IgD-negative memory B cell (primary cell): ENCODE measurements around the gene SLC9B2. TPM values are rescaled to one million over a fixed set of nuclear protein-coding genes. Genes with fewer than 3 reads are reported as not detected.
A peak's percentile ranks its signal among the peaks of the same experiment; 100 is the strongest.
"Not testable (repeated sequence)": the region's sequence is repeated elsewhere in the genome, so short reads cannot be mapped to it uniquely, and the experiment has no call there.

Experiments used
- H3K27ac Mint-ChIP-seq, 3 donors: one replicate each; pipeline ENCODE4 v1.8.0; 2020 to 2022; ENCODE audit warnings: mild to moderate bottlenecking in 3 of 3, mixed read lengths in 3 of 3, moderate library complexity in 1 of 3
- H3K27me3 Mint-ChIP-seq: one replicate; pipeline ENCODE4 v1.8.0; 2021; ENCODE audit warnings: mixed read lengths
- H3K36me3 Mint-ChIP-seq: one replicate; pipeline ENCODE4 v1.8.0; 2020; ENCODE audit warnings: mild to moderate bottlenecking, mixed read lengths
- H3K4me1 Mint-ChIP-seq, 3 donors: one replicate each; pipeline ENCODE4 v1.8.0; 2020 to 2022; ENCODE audit warnings: mixed read lengths in 3 of 3, mild to moderate bottlenecking in 1 of 3
- H3K4me3 Mint-ChIP-seq, 4 donors: one replicate each; pipeline ENCODE4 v1.8.0; 2020 to 2022; ENCODE audit warnings: mild to moderate bottlenecking in 4 of 4, mixed read lengths in 4 of 4, moderate library complexity in 3 of 4
- H3K9me3 Mint-ChIP-seq, 3 donors: one replicate each; pipeline ENCODE4 v1.8.0; 2020 to 2021; ENCODE audit warnings: mixed read lengths in 3 of 3, mild to moderate bottlenecking in 1 of 3
- polyA plus RNA-seq: library from polyadenylated mRNA; unstranded; fragments of 300-500 nt; fragmentation: Illumina TruSeq; gene quantifications from one replicate; pipeline ENCODE4 v1.2.3, GENCODE V29; 2021

SLC9B2 gene
- polyA plus RNA-seq, 1 donor from 2014 or later: 21.4 TPM

- H3K9me3 Mint-ChIP-seq: no peaks in the 10 kb centered on the region
- H3K36me3 Mint-ChIP-seq: peaks cover 2% of the 10 kb centered on the region
- H3K4me3 Mint-ChIP-seq: peak overlapping the region in 3 of 4 donors; percentile 91 to 97 (median 94)
- no peaks in the 10 kb centered on the region for H3K27me3 Mint-ChIP-seq
- H3K27ac Mint-ChIP-seq: peak overlapping the region in 2 of 3 donors; percentile 97 to 98
- peaks cover 15 to 25% (median 18%) of the 10 kb centered on the region in 3 donors for H3K4me1 Mint-ChIP-seq
Measured at GRCh38 chr4:103018391-103019307, 57.9 kb downstream of the SLC9B2 start.

GRCh38 chr4:103012551-103012950 is 64.0 kb downstream of the SLC9B2 start:
- H3K27me3 Mint-ChIP-seq: no peaks in the 10 kb centered on the region
- no peak overlapping the region for H3K27ac Mint-ChIP-seq
- peaks cover 0 to 2% (median 0%) of the 10 kb centered on the region in 3 donors for H3K4me1 Mint-ChIP-seq
- H3K9me3 Mint-ChIP-seq: no peaks in the 10 kb centered on the region
- H3K4me3 Mint-ChIP-seq: no peak overlapping the region
- H3K36me3 Mint-ChIP-seq: no peaks in the 10 kb centered on the region

- H3K36me3 Mint-ChIP-seq: no peaks in the 10 kb centered on the region
- H3K9me3 Mint-ChIP-seq: no peaks in the 10 kb centered on the region
- H3K4me1 Mint-ChIP-seq: peaks cover 0 to 2% (median 0%) of the 10 kb centered on the region in 3 donors
- H3K27me3 Mint-ChIP-seq: no peaks in the 10 kb centered on the region
- H3K27ac Mint-ChIP-seq: peak overlapping the region in 1 of 3 donors; percentile 73
- no peak overlapping the region for H3K4me3 Mint-ChIP-seq
Measured at GRCh38 chr4:103012060-103012459, 64.5 kb downstream of the SLC9B2 start.

GRCh38 chr4:103011378-103012025 is 65.1 kb downstream of the SLC9B2 start:
- peaks cover 0 to 2% (median 0%) of the 10 kb centered on the region in 3 donors for H3K4me1 Mint-ChIP-seq
- no peaks in the 10 kb centered on the region for H3K9me3 Mint-ChIP-seq
- peak overlapping the region in 1 of 3 donors; percentile 73 for H3K27ac Mint-ChIP-seq
- H3K4me3 Mint-ChIP-seq: no peak overlapping the region
- no peaks in the 10 kb centered on the region for H3K27me3 Mint-ChIP-seq
- no peaks in the 10 kb centered on the region for H3K36me3 Mint-ChIP-seq

- Mint-ChIP-seq H3K27me3 (no peaks in the 10 kb centered on the region), H3K27ac (no peak overlapping the region), H3K36me3 (no peaks in the 10 kb centered on the region), H3K9me3 (no peaks in the 10 kb centered on the region), H3K4me3 (no peak overlapping the region), H3K4me1 (peaks cover 0 to 2% (median 0%) of the 10 kb centered on the region in 3 donors)
Measured at GRCh38 chr4:103010804-103011203, 65.8 kb downstream of the SLC9B2 start.

- Mint-ChIP-seq H3K4me3 (no peak overlapping the region), H3K36me3 (no peaks in the 10 kb centered on the region), H3K9me3 (no peaks in the 10 kb centered on the region), H3K27me3 (no peaks in the 10 kb centered on the region), H3K4me1 (peaks cover 0 to 2% (median 0%) of the 10 kb centered on the region in 3 donors), H3K27ac (no peak overlapping the region)
Measured at GRCh38 chr4:103008875-103009729, 67.5 kb downstream of the SLC9B2 start.

- Mint-ChIP-seq H3K4me1 (no peaks in the 10 kb centered on the region), H3K36me3 (peaks cover 2% of the 10 kb centered on the region), H3K27me3 (no peaks in the 10 kb centered on the region), H3K27ac (no peak overlapping the region), H3K9me3 (peaks cover 0 to 3% (median 0%) of the 10 kb centered on the region in 3 donors), H3K4me3 (no peak overlapping the region)
Measured at GRCh38 chr4:103002551-103002950, 74.0 kb downstream of the SLC9B2 start.

- H3K4me1 Mint-ChIP-seq: no peaks in the 10 kb centered on the region
- H3K27ac Mint-ChIP-seq: no peak overlapping the region
- H3K4me3 Mint-ChIP-seq: no peak overlapping the region
- peaks cover 3% of the 10 kb centered on the region for H3K36me3 Mint-ChIP-seq
- H3K27me3 Mint-ChIP-seq: no peaks in the 10 kb centered on the region
- peaks cover 5 to 14% (median 7%) of the 10 kb centered on the region in 3 donors for H3K9me3 Mint-ChIP-seq
Measured at GRCh38 chr4:102994803-102995202, 81.8 kb downstream of the SLC9B2 start.

GRCh38 chr4:102993985-102994384 is 82.6 kb downstream of the SLC9B2 start:
- H3K4me3 Mint-ChIP-seq, H3K4me1 Mint-ChIP-seq, H3K27me3 Mint-ChIP-seq, H3K36me3 Mint-ChIP-seq, H3K27ac Mint-ChIP-seq: not testable (repeated sequence)
- H3K9me3 Mint-ChIP-seq: peaks cover 5 to 14% (median 7%) of the 10 kb centered on the region in 3 donors

GRCh38 chr4:102988429-102989020 is 88.0 kb downstream of the SLC9B2 start:
- Mint-ChIP-seq H3K27ac (no peak overlapping the region), H3K4me1 (no peaks in the 10 kb centered on the region)

GRCh38 chr4:102981005-102981404 is 95.6 kb downstream of the SLC9B2 start:
- Mint-ChIP-seq H3K27ac (no peak overlapping the region), H3K4me1 (no peaks in the 10 kb centered on the region), H3K4me3 (no peak overlapping the region), H3K36me3 (peaks cover 2% of the 10 kb centered on the region), H3K27me3 (no peaks in the 10 kb centered on the region), H3K9me3 (peaks cover 5 to 14% (median 9%) of the 10 kb centered on the region in 3 donors)

More at GRCh38 chr4:102988429-102989020, 88.0 kb downstream of the SLC9B2 start:
- H3K9me3 Mint-ChIP-seq: peaks cover 0 to 6% (median 4%) of the 10 kb centered on the region in 3 donors
- H3K27me3 Mint-ChIP-seq: no peaks in the 10 kb centered on the region
- no peak overlapping the region for H3K4me3 Mint-ChIP-seq
- peaks cover 12% of the 10 kb centered on the region for H3K36me3 Mint-ChIP-seq
